ENCODE data around the gene ARHGAP32.
"Not testable (repeated sequence)": the region's sequence is repeated elsewhere in the genome, so short reads cannot be mapped to it uniquely, and the experiment has no call there.

Gene ARHGAP32

DNA sequence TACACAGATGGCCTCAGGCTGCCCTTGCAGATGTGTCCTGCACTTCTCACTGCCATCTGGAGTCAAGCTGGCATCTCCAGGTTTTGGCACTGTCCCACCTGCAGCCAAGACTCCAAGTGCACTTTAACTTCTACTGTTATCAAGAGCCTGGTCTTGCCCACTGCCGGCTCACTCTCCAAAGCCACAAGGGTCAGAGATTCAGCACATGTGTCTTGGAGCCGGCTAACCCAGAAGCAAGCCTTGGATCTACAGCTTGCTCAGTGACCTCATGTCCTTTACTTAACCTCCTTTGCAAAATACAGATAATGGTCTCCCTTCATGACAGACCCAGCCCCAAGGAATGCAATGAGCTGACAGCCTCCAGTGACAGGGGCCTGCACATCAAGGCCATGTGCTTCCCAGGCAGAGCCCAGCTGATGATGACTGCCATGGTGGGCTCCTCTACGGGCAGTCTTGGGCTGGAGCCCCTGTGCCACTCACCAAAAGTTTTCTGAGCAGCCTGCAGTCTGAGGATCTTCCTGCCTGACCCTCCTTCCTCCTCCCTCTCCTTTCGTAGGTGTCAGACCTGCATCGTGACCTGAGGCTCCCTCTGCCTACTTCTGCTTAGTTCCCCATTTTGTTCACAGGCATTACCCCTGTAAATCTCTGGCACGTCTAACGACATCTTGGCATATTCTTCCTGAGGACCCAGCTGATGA, 258.5 kb downstream of the ARHGAP32 start:
- no peak for DNase-seq (ENCODE audit: low read depth)

DNA sequence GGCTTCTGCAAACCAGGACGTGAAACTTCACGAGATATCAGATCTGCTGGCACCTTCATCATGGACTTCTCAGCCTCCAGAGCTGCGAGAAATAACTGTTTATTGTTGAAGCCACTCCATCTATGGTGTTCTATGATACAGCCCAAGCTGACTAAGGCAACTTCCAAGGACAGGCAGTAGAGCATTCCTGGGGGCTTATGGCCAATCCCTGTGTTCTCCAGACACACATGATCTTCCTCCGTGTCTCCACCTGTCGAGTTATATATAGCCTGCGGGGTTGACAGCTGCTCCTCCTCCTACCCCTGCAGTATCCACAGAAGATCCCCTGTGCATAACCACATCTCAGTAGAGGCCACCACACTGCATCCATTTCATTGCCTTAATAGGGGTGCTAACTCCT, 260.5 kb downstream of the ARHGAP32 start:
- DNase-seq (ENCODE audit: low read depth), result no peak

DNA sequence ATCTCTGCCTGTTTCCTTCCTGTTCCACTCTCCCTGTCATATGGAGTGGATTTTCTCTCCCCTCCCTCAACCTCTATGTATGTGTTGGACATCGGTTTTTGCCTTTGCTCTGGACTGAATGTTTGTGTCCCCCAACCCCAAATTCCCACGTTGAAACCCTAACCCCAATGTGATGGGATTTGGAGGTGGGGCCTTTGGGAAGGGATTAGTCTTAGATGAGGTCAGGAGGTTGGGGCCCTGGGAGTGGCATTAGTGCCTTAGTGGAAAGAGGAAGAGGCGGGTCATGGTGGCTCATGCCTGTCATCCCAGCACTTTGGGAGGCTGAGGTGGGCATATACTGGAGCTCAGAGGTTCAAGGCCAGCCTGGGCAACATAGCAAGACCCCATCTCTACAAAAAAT, 261.1 kb downstream of the ARHGAP32 start:
- no peak for DNase-seq (ENCODE audit: low read depth)

DNA sequence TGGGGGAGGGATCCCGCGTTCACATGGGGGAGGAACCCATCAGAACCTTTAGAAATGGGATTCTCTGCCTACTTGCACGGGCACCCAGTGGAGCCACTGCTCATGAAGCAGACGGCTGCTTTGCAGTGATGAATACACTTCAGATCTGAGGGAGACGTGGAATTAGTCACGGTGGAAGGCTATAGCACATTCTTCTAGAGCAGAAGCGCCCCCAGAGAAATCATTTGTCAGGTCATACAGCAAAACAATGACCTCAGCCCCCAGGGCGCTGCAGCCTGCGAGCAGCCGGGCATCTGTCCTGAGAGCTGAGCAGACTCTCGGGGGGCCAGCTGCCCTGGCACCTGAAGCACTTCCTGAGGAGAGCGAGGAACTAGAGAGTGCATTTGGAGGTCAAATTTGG, 262.1 kb downstream of the ARHGAP32 start:
- DNase-seq (ENCODE audit: low read depth), result no peak

DNA sequence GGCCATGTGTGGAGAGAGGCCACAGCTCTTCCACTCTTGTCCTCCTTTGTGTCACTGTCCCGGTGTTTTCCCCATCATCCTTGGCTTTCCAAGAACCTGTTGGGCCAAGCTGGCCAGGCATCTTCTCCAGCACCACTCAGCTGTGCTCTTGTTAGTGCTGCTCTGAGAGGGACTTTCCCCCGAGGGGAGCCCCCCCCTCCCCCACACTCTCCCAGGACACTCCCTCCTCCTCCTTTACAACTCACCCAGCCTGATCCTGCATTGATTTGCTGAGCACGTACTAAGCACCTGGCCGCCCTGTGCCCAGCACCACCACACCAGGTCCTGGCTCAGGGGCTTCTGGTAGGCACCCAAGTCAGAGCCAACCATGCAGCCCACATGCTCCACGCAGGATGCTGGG, 262.7 kb downstream of the ARHGAP32 start:
- no peak for DNase-seq (ENCODE audit: low read depth)

DNA sequence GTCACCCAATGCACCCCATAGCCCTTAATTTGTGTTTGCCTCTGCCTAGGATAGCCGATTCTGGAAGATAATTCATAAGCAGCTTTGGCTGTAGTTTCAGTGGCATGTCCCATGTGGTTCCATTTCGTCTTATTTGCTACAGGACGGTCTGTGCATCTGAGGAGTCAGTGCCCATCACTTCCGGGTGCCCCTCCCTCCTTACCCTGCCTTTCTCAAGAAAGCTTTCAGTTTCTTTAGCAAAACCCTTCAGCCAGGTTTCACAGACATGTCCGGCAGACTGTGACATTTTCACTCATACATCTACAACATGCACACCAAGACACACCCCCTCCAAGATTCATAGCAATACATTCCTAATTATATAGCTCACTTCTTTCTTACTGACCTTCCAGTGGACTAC, 263.7 kb downstream of the ARHGAP32 start:
- DNase-seq (ENCODE audit: low read depth), result no peak

DNA sequence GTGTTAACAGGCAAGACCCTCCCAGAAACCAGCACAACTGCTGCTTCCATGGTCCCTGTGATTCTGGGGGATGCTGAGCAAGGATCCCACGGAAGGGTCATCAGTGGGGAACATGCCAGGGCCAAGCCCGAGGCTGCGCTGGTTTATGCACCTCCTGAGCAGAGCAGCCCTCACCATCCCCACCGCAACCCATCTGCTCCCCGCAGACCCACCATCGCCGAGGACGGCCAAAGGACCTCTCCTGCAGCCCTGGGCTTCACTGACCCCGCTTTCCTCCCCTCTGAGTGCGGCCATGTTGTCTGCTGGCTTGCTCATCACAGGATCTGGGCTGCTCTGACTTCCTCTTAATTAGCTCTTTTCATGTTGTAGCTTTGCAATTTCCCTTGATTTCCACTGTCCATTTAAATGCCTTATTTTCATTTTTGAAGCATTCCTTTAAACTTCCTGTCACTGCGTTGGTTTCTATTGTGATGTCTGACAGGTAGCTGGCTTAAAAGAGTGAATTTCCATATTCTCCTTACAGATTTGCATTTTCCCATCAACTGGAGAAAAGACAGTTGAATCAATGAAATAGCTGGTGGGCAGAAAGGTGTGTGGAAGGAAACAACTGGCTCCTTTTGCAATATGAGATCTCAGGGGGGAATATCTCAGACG, 264.3 kb downstream of the ARHGAP32 start:
- DNase-seq (ENCODE audit: low read depth), result no peak

DNA sequence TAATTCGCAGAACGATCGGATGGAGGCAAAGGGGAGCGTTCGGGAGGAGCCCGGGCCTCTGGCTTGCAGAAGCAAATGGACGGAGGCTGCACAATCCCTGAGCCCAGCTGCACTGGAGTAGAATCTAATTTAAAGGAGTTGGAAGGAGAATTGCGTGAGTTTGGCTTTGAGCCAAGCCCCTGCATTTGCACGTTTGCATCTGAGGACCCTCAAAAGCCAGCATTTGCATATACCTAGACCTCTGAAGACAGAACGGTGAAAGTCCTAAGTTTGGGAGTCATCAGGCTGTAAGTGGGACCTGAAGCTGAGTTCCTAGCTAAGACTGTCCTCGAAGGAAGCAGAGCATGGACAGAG, 265.0 kb downstream of the ARHGAP32 start:
- DNase-seq (ENCODE audit: low read depth), result no peak

DNA sequence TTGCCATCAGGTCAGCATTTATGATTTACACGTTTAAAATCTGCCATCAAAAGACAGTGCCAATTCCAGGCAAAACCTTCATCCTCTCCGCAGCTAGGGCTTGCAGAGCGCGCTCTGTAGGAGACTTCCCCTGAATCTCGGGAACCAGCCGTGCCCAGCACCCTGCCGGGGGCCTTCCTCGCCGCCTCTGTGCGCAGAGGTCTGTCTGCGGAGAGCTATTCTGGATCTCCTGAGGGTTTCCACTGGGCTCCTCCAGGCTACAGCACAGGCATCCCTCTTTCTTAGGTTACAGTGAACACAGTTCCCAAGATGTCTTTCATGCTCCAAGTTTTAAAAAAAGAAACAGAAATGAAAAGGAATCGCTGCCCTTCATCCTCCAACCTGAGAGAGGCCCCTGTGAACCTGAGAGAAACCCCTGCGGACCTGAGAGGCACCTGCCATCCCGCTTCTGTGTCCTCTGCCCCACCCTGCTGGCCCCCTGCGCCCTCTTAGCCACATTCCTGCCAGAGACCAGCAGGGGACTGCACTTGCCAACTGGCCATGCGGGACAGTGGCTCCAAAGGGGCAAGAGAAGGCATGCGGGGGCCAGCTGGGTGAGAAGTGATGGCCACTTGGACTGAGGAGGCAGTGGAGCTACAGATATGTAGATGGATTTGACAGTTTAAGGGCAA, 265.6 kb downstream of the ARHGAP32 start:
- DNase-seq (ENCODE audit: low read depth), result no peak

DNA sequence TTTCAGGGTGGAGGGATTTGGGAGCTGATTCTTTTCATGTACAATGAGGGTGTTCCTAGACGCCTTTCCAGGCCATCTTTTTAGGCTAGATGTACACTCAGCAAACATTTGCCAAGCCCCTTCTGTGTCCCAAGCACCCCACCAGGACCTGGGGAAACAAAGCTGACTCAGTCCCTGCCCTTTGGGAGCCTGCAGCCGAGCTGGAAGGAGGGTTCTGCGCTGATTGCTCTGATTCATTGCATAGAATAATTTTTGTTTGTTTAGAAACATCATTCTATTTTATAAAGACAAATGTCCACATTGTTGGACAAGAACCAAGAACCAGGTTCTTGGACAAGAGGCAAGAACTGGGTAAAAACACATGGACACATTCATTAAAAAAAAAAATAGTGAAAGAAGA, 266.1 kb downstream of the ARHGAP32 start:
- no peak for DNase-seq (ENCODE audit: low read depth)

DNA sequence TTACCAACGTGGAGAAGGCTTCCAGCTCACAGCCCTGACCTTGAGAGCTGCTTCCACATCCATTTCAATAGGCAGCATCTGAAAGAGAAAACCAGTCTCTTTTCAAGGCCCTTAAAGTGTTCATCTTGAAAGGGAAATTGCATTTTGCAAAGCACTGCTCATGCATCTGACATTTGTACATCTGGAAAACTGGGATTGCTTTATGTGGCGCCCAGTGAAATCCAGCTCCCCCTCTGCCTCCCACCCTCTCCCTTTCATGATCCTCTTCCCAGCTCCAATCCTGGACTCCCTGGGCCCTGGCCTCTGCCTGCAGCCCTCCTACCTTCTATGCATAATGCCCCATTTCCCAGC, 266.9 kb downstream of the ARHGAP32 start:
- no peak for DNase-seq (ENCODE audit: low read depth)

DNA sequence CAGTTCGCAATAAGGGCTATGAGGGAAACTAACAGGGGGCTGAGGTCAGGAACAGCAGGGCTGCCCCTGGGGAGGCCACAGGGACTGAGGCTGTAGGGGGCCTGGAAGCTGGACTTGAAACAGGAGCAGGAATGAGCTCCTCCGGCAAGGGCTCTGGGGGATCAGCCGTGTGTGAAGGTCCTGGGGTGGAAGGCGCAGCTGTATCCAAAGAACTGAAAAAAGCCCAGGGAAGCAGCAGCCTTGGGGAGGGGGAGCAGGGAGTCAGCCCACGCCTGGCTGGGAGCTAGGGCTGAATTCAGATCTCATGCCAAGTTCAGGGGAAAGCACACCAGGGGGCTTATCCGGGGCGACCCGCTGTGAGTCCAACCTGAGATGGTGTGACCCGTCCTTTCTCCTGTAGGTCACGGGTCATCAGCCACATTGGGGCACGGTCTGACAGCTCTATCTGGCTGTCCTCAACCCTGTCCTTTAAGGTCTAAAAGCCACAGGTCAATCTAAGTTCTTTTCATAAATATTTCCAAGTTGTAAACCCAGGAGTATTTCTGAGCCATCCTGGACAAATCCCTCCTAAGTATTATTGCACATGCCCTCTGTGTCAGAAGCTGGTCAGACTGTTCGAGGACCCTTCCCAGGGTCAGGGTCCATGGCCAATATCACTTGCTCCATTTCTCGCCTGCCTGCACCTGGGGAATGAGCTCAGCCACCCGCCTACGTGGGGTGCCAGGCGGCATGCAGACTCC, 267.4 kb downstream of the ARHGAP32 start:
- no peak for DNase-seq (ENCODE audit: low read depth)

DNA sequence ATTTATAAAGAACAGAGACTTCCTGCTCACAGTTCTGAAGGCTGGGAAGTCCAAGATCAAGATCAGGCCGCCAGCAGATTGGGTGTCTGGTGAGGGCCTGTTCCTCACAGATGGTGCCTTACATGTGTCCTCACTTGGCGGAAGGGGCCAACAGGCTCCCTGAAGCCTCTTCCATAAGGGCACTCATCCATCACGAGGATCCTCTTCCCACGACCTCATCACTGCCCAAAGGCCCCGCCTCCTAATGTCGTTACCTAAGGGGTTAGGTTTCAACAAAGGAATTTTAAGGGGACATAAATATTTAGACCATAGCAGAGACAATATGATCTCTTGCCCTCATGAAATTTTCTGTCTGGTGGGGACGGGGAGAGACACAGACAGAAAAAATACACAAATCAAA, 268.0 kb downstream of the ARHGAP32 start:
- no peak for DNase-seq (ENCODE audit: low read depth)

DNA sequence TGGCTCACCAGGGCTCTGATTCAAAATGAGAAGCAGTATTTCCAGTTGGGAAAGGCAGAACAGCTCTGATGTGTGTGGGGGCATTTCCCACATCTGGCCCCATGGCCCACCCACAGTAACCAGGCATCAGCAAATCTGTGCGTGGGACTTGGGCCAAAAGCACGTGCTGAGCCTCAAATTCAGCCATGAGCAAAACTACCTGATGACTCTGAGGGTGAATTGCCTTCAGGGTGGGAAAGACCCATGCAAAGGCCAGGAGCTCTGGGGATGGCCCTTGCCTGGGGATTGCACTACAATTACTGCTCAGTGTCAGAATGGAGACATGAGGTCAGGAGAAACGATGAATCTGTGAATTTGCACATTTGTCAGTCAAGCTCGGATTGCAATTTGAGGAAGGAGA, 270.3 kb downstream of the ARHGAP32 start:
- no peak for DNase-seq (ENCODE audit: low read depth)

DNA sequence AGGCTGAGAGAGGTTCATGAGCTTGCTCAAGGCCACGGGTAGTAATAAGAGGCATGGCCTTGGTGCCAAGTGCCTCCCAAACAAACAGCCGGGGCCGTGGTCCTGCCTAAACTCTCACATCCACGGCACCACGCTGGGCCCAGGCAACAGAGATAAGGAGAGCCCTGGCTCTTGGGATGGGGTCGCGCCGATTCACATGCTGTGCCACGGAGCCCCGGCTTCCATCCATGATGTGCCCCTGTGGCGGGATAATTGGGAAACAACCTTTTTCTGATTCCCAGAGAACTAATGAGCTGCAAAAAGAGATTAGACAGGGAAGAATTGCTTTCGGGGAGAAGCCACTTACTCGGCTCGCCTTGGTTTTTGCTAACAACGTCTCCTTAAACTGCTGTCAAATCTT, 271.5 kb downstream of the ARHGAP32 start:
- no peak for DNase-seq (ENCODE audit: low read depth)

DNA sequence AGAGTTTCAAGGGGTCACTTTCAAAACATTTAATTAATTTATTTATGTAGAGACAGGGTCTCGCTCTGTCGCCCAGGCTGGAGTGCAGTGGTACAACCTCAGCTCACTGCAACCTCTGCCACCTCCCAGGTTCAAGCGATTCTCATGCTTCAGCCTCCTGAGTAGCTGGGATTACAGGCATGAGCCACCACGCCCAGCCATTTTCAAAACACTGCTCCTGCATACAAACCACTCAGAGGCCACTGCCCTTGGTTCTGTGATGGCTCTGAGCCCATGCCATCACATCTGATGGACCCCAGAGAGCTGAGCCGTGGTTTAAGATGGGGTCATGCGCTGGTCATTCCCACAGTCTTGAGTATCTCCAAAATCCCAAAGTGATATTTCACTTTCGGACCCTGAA, 272.5 kb downstream of the ARHGAP32 start:
- DNase-seq (ENCODE audit: low read depth), result not testable (repeated sequence)

DNA sequence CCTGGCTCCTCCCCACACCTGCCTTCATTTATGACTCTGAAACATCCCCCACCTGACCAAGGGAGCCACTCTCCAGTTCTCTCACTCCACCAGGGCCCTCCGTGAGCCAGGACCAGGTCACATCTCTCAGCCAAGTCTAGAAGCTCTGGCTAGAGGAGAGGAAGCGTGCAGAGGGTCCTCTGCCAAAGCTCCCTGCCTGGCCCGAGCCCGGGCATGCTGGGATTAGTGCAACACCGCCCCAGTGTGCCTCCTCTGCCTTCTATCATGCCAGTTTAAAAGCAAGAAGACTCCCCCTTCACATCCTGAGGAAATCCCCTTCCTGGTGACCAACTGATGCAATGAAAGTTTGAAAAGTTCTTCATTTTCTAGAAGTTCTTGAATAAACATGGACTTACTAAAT, 272.9 kb downstream of the ARHGAP32 start:
- no peak for DNase-seq (ENCODE audit: low read depth)

DNA sequence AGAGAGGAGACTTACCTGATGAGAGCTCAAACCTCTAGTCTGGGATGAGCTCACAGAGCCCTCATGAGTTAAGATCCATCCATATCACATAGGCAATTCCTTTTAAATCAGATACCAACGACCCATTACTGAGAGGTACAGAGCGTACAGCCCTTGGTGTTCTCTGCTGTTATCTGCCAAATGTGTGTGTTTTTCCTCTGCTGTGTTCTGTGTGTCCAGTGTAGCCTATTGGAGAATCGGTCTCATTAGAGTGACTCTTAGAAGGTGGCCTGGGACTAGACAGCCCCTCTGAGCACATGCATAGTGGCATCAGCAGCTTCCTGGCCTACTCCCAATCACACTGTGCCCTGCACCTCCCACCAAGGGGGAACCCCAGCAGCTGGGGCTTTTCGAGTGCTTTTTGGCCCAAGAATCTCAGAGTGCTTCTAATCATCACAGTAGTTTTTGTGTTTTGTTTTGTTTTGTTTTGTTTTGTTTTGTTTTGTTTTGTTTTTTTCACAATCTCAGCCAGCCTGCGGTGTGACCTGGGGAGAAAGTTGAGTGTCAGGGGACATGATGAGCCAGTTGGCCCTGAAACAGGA, 274.9 kb downstream of the ARHGAP32 start:
- DNase-seq (ENCODE audit: low read depth), result no peak

DNA sequence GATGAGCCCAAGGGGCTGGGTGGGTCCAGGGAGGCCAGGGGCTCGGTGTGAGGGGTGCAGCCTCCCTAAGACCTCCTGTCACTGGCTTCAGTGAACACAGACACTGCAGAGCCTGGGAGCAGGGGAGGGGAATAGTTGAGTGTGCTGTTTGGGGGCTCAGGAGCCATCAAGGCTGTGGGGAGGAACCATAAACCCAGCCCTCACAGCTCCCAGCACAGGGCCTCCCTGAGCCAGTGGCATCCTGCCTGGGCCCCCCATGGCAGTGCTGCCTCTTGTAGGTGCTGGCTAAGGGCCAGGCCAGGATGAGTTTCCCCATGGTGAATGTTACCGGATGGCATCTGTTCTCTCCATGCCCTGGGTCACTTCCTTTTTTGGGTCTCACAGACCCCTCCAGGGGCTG, 275.4 kb downstream of the ARHGAP32 start:
- DNase-seq (ENCODE audit: low read depth), result no peak

DNA sequence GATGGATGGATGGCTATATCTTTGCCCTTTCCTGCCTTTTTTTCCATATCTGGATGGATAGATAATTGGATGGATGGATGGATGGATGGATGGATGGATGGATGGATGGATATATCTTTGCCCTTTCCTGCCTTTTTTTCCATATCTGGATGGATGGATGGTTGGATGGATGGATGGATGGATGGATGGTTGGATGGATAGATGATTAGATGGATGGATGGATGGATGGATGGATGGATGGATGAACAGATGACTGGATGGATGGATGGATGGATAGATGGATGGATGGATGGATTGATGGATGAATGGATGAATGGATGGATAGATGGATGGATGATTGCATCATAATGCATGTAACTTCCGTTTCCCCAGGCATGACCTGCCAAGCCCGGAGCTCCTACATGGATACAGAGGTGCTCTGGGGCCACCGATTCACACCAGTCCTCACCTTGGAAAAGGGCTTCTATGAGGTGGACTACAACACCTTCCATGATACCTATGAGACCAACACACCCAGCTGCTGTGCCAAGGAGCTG, 276.0 kb downstream of the ARHGAP32 start:
- DNase-seq (ENCODE audit: low read depth), result no peak

DNA sequence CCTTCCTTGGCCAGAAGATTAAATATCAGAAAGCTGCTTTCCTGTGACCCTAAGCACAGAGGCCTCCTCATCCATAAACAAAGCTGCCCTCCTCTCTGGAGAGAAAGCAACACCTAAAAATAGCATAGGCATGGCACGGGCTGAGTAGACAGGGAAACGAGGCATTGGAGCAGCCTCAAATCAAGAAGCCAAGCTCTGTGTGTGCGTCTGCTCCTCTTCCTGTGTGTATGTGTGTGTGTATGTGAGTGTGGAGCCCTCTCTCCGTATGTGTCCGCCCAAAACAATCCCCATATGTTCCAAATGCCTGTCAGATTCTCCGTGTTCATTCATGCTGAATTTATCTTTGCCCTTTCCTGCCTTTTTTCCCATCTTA, 277.0 kb downstream of the ARHGAP32 start:
- no peak for DNase-seq (ENCODE audit: low read depth)
